CD4-positive, alpha-beta T cell treated with Interleukin-21 for 1 hour (primary cell): ENCODE data around the gene LPP.

Experiments
- DNase-seq: peaks from one replicate; pipeline ENCODE4 v3.0.0-alpha.2; 2020

The LPP gene

DNA sequence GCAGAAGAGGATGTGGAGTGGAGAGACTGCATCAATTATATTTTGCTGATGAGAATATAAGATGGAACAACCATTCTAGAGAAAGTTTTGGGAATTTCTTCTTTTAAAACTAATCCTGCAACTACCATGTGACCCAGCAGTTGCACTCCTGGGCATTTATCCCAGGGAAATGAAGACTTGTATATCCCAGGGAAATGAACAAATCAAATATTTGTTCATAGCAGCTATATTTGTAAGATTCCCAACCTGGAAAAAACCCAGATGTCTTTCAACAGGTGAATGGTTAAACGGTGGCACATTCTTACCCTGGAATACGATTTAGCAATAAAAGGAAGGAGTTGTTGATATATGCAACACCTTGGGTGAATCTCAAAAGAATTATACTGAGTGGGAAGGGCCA is 632.5 kb downstream of the LPP start:
- DNase-seq, result no peak

- DNase-seq, result peak; percentile 36
Observed at GRCh38 chr3:188788621-188789081, 634.7 kb downstream of the LPP start.

DNA sequence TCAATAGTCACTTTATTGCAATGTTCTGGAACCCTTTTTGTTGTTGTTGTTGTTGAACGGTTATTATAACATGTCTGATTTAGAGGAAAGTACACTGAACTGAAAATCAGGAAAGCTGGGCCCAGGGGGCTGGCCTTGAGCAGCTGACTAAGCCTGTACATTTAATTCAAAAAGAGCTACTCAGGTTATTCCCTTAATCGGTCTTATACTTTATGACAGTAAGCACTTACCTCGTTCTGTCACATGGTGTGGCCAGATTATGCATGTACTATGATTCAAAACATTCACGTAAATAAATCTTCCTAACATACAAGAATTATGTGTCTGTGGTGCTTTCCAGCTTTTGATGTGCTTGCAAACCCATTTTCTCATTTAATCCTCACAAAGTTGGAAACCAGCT is 635.3 kb downstream of the LPP start:
- no peak for DNase-seq

- no peak for DNase-seq
Observed at GRCh38 chr3:188791311-188791710, 637.4 kb downstream of the LPP start.

- DNase-seq, result no peak
Observed at GRCh38 chr3:188792793-188793192, 638.8 kb downstream of the LPP start.

- no peak for DNase-seq
Observed at GRCh38 chr3:188796122-188796631, 642.2 kb downstream of the LPP start.

DNA sequence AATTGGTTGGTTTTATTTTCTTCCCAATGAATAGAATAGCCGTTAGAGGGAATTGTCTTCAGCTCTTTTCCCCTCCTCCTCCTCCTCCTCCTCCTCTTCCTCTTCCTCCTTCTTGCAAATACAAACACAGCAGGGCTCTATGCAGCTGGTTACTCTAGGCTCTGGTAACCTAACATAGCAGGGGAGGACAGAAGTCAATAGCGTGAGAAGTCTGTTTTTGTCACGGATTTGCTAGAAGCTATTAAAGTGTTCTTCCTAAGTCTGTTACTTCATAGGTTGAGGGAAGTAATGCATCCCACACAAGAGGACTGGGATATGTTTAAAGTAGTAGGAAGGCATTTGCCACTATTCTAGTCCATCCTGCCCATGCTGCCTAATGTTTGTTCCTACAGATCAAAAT is 643.1 kb downstream of the LPP start:
- no peak for DNase-seq

- DNase-seq, result no peak
Observed at GRCh38 chr3:188798556-188799145, 644.7 kb downstream of the LPP start.

GRCh38 chr3:188801393-188801792 is 647.4 kb downstream of the LPP start:
- DNase-seq, result no peak

DNA sequence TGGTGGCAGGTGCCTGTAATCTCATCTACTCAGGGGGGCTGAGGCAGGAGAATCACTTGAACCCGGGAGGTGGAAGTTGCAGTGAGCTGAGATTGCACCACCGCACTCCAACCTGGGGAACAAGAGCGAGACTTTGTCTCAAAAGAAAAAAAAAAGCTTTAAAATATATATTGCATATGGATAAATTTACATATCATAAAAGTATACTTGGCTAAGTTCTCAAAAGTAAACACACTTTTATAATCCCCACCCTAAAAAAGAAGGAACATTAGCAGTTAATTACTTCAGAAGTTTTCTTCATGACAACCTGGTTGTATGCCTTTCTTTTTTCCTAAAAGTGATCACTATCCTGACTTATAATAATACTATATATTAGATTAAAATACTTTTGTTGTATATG is 648.7 kb downstream of the LPP start:
- DNase-seq, result no peak

DNA sequence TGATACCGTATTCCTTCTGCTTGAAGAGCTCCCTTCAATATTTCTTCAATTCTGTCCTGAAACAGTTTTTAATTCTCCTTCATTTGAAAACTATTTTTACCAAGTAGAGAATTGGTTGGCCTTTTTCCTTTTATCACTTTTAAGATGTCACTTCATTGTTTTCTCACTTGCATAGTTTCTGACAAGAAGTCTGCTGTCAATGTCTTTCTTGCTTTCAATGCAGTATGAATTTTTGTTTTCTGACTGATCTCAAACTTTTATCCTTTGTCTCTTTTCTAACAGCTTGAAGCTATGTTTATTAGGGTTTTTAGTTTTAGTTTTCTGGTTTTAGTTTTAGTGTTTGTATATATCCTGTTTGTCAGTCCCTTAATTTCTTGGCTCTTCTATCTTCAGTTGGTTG is 653.0 kb downstream of the LPP start:
- no peak for DNase-seq

GRCh38 chr3:188812198-188812597 is 658.2 kb downstream of the LPP start:
- no peak for DNase-seq

DNA sequence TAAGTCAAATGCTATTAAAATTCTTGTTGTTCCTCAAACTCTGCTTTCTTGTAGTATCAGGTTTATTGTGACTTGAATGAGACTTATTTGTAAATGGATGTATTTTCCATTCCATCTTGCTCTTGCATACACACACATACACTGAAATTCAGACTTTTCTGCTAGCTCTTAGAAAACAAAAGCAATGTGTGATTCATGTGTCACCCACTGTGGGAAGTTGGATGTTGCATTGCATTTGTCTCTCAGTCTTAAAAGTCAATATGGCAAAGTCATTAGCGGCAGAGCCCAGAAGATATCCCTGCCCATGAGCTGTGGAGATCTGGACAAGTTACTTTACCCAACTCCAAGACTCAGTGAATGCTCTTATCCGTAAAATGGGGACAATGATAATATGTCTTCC is 660.6 kb downstream of the LPP start:
- DNase-seq, result no peak

GRCh38 chr3:188817103-188817934 is 663.4 kb downstream of the LPP start:
- no peak for DNase-seq

DNA sequence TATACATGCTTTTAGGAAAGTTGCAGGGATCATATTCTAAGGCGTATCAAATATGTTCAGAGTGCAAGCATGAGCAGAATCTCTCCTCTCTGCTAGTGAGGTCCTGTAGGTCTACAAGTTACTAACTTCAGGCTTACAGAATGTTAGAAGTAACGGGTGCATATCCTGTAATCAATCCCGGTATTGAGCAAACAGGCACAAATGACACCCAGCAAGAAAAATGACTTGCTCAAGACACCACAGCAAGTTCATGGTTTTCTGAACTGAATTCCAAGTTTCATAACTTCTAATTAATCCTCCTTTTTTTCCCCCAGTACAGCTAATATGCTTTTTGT is 663.9 kb downstream of the LPP start:
- DNase-seq, result no peak

DNA sequence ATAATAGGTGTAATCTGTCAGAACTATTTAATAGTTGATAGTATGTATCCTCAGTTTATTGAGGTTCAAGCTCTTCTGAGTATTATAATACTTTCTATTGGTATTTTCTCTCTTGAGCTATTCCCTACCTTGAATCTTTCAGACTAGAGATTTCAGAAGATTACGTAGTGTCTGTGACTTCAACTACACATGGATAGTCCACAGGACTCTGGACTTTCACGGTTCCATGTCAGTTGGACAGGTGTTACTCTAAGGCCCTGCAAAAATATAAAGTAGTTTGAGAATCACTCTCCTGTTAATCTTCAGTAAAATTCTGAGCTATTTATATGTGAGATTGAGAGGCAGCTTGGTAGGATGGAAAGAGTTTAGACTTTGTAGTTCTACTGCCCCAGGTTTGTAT is 664.3 kb downstream of the LPP start:
- no peak for DNase-seq

- DNase-seq, result no peak
Observed at GRCh38 chr3:188819939-188820338, 666.0 kb downstream of the LPP start.

DNA sequence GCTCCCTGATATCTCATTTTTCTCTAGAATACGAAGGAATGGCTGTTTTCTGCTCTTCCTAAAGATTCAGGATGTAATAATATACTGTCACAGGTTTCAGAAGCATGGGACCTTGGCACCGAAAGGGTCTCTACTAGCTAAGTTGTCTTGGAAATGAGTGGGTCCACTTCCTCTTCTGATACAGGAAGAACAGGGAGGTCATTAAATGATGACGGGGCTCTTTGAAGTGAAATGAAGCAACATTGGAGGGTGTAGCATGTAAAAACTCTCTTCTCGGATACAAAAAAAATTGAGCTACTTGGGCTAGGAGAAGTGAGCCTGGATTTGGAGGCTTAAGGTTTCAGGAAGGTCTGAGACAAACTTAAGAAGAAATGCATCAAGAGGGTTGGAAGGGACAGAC is 668.0 kb downstream of the LPP start:
- peak; percentile 6 for DNase-seq

DNA sequence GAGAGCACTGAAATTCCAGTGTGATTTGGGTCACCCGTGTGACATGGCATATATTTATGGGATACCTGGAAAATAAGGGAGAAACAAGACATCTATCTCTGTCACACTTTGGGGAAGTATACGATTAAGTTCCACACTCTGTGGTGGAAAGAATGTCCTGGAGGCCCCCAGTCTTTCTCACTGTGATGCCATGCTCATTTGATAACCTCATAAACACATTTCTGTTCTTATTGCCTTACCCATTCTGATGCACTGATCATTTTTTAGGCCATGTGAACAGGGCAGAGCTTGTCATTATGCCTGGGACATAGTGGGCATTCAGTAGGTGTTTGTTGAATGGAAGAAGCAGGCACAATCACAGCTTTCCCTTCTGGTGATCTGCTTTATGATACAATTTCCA is 668.5 kb downstream of the LPP start:
- no peak for DNase-seq

DNA sequence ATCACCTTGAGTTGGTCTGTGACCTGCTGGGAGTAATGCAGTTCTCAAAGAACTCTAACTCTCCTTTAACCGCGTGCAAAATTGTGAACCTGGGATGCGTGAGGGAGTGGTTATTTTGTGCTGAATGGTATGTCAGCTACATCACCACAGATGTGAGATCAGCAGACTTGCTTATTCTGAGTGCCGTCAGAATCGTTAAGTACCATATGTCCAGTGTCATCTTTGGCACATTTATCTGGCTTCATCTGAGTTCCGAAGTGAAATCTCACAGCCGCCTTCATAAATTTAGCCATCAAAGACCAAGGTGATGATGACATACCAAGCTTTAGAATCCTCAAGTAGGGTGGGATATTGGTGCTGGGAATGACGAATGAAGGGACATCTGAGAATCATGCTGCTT is 670.6 kb downstream of the LPP start:
- no peak for DNase-seq

- DNase-seq, result no peak
Observed at GRCh38 chr3:188825901-188826300, 671.9 kb downstream of the LPP start.

GRCh38 chr3:188826574-188826973 is 672.6 kb downstream of the LPP start:
- no peak for DNase-seq

- no peak for DNase-seq
Observed at GRCh38 chr3:188827103-188827502, 673.1 kb downstream of the LPP start.

GRCh38 chr3:188827576-188827975 is 673.6 kb downstream of the LPP start:
- no peak for DNase-seq

- DNase-seq, result no peak
Observed at GRCh38 chr3:188829130-188829529, 675.2 kb downstream of the LPP start.
